Glomerular visceral epithelial cell (primary cell): ENCODE measurements around the gene LCE1F.

Experiments
- DNase-seq: peaks from one replicate; pipeline ENCODE4 v3.0.0-alpha.2; 2016; ENCODE audit errors: extremely low spot score

LCE1F gene

DNA sequence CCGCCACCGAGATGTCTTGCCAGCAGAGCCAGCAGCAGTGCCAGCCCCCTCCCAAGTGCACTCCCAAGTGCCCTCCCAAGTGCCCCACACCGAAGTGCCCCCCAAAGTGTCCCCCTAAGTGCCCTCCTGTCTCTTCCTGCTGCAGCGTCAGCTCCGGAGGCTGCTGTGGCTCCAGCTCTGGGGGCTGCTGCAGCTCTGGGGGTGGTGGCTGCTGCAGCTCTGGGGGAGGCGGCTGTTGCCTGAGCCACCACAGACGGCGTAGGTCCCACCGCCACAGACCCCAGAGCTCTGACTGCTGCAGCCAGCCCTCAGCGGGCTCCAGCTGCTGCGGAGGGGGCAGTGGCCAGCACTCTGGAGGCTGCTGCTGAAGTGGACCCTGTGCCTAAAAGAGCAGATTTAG, 1.4 kb downstream of the LCE1F start:
- no peak for DNase-seq

DNA sequence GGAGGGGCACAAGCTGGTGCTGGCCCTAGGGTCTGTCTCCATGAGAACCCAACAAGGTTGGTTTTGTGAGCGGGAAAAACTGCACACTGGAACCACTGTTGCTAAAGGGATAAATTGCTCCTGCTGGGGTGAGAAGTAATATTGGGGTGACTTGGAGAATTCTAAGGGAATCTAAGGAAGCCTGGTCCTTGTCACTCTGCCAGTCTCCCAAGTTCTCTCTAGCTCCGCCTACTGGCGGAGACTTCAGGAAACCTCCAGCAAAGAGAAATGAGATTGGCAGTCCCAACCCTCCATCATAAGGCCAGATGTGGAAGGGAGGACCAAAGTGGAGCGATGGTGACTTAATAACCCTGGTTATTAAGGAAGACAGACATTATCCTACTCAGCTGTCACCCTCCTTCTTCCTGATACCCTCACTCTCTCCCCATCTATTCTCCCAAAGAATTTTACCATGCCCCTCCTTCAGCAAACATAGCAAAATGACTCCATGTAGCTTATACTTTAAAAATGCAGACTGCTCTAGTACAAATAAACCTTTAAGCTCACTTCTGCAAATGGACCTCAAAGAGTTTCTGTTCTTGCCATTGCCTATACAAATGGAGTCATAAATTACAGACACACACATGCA, 2.7 kb downstream of the LCE1F start:
- no peak for DNase-seq

DNA sequence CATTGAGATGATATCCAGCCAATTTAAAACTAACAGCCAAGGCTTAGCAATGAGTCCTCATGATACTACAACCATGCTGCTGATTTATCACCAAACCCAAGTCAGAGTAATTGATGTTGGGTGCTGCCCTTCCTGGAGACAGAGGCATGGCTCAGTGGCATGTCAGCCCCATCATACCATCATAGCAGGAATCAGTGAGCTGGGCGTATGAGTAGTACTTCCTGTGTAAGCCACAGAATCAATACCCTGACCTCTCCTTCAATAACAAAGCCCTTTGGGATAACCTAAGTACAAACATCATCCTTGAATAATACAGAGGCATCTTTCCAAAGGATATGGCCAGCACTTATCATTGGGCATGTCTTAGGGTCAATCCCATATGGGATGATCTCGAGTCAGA, 8.2 kb downstream of the LCE1F start:
- no peak for DNase-seq

DNA sequence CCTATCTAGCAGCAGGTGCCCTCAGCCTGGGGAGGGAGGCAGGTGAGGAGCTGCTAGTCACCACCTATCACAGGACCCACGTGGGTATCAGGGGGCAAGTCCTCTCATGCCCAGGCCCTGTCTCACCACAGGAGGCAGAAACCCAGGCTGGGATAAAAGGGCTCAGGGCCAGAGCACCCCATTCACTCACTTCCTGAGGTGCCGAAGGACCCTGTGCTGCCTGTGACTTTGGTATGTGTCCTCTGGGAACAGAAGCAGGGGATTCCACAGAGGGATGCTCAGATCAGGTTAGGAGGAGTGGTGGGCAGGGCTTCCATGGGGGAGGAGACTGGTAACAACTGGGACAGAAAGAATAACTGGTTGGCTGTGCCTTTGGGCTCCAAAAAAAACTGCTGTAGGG, 11.1 kb downstream of the LCE1F start, which contains the start of gene LCE1E:
Gene LCE1E, plus strand, starts transcription at position 181 of the 400 bp plus-strand sequence. CDS start 1,043 bp downstream, outside the sequence.
- DNase-seq, result no peak

DNA sequence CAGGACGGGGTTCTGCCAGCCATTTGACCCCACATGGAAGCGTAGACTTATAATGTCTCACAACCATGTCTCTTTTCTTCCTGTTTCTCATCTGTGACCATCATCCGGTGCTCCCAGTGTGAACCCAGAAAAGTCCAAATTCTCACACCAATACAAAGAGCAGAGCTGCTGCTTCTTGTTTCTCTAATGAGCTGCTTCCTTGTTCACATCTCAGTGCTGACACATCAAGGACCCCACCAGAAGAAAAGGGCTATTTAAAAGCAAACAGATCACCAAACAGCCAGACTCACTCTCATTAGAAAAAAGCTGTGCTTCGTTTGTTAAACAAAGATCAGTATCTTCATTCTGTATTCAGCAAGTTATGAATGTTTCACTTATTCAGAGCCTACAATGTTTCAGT, 20.7 kb downstream of the LCE1F start:
- DNase-seq, result no peak

DNA sequence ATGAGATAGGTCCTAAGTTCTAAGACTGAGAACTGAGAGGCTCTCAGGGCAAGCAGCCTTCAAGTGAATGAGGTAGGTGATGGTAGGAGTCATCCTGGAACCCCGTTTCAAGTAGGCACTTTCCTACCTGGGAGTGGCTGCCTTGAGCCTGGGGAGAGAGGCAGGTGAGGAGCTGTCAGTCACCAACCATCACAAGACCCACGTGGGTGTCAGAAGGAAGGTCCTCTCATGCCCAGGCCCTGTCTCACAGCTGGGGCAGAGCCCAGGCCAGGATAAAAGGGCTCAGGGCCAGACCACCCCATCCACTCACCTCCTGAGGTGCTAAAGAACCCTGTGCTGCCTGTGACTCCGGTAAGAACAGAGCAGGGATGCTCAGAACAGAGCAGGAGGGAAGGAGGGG, 21.5 kb downstream of the LCE1F start, which contains the start of gene LCE1D:
Gene LCE1D, plus strand, starts transcription at position 301 of the 400 bp plus-strand sequence. CDS start 1,074 bp downstream, outside the sequence.
- DNase-seq, result no peak

DNA sequence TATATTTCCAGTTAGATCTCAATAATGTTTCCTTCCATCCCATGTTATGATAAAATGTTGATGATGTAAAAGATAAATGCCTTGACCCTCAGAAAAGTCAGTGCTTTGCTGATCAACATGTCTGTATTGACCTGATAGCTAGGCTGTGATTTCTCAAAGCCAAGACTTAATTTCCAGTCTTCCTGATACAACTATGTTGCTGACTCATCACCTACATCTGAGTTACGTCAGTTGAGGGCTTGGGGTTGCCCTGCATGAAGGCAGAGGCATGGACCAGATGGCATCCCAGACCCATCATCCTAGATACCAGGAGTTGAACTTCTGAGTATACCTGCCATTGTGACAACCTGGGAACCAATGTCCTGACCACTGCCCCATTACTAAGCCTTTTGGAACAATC, 26.4 kb downstream of the LCE1F start:
- no peak for DNase-seq

DNA sequence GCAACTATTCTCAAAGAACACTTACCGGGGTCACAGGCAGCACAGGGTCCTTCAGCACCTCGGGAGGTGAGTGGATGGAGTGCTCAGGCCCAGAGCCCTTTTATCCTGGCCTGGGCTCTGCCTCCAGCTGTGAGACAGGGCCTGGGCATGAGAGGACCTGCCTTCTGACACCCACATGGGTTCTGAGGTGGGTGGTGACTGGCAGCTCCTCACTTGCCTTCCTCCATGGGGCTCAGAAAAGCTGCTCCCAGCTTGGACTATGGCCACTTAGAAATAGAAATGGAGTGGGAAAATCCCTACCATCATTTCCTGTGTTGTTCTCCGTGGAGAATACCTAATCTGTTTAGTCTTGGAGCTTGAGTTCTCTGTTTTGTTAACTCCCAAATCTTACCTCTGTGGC, 31.6 kb downstream of the LCE1F start, which contains the start of gene LCE1C:
Gene LCE1C, minus strand, starts transcription at position 76 of the 400 bp plus-strand sequence. CDS start 1,173 bp downstream, outside the sequence.
- DNase-seq, result no peak

DNA sequence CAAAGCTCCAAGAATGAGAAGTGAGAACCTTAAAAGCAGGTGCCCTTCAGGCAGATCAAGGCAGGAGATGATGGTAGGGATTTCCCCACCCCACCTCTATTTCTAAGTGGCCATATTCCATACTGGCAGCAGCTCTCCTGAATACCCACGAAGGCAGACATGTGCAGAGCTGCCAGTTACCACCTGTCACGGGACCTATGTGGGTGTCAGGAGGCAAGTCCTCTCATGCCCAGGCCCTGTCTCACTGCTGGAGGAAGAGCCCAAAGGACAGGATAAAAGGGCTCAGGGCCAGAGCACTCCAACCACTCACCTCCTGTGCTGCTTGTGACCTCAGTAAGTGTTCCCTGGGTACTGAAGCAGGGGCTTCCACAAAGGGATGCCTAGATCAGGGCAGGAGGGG, 36.1 kb downstream of the LCE1F start:
- DNase-seq, result no peak

DNA sequence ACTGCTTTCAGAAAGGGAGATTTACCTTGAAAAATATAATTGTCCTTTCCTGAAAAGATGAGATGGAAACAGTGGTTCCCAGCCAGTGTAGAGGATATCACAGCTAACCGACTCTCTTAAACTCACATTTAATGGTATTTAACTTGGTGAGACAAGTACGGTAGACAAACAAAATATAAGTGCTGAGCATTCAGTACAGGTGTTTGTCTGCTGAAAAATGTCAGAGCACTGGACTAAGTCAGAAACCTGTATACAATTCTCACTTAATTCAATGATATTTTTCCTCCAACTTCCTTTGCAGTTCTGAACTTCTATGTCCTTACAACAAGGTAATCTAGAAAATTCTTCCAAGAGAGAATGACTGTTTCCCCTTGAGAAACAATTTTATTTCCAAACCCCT, 36.7 kb downstream of the LCE1F start, which contains the start of gene LCE1B:
Gene LCE1B, plus strand, starts transcription at position 301 of the 400 bp plus-strand sequence. CDS start 476 bp downstream, outside the sequence.
- DNase-seq, result no peak

DNA sequence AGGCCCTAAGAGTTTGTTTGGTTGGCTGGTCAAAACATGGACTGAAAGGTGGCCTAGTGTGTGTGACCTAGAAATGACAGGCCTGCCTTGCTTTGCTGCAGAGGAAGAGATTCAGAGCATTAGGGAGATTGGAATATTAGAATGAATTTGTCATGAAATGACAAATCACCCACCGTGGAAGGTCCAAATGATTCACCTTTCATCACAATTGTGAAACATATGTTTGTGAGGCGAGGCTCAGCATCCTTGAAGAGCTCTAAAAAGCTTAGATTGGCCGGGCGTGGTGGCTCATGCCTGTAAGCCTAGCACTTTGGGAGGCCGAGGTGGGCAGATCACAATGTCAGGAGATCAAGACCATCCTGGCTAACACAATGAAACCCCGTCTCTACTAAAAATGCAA, 42.4 kb downstream of the LCE1F start:
- DNase-seq, result no peak

DNA sequence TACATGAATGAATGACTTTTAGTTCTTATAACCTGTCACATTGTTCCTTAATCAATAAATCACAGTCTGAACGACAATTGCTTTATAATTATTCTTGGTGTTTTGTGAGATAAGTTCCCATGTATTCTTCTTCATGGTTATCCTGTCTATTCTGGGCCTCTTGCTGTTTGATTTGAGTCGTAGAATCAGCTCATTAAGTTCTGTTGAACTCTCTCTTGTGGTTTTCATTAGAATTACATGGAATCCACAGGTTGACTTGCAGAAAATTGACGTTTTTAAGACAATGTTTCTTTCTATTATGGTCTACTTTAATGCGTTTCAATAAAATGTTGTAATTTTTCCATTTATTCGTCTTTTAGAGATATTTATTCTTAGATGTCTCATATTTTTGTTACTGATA, 48.4 kb downstream of the LCE1F start:
- DNase-seq, result no peak

DNA sequence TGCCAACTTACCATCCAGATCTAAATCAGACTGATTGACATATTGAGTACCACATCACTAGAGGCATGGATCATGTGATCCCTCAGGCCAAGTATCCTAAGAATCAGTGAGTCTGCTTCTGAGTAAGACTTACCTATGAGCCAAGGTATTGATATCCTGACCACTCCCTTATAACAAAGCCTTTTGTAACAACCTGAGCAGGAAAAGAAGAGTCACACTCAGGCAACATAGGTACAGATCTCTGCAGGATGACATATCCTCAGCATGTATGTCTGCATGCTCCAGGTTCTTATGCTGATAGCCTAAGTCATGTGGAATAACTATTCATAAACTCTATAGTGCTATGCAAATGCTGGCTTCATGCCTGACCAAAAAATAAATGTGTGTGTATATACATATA, 50.0 kb downstream of the LCE1F start:
- no peak for DNase-seq
